WERI-Rb-1 (cell line): ENCODE results near the gene VPS13D.

ENCODE experiments used
- DNase-seq: peaks from one replicate; pipeline ENCODE4 v3.0.0-alpha.2; 2020
- H3K27ac ChIP-seq: fragments of 250-450 bp; sonication (Bioruptor Pico); 2 replicates; pipeline ENCODE4 v1.5.1; 2020; ENCODE audit warnings: mild to moderate bottlenecking, moderate library complexity
- H3K27me3 ChIP-seq: fragments of 250-450 bp; sonication (Bioruptor Pico); 2 replicates; pipeline ENCODE4 v1.5.1; 2021; ENCODE audit warnings: mild to moderate bottlenecking, low read depth, moderate library complexity; ENCODE audit not compliant: insufficient read depth, severe bottlenecking
- H3K36me3 ChIP-seq: fragments of 250-450 bp; sonication (Bioruptor Pico); 2 replicates; pipeline ENCODE4 v1.5.1; 2020; ENCODE audit warnings: mild to moderate bottlenecking, moderate library complexity
- H3K4me3 ChIP-seq: 2 replicates; pipeline ENCODE4 v1.5.1; 2011; ENCODE audit warnings: low read depth, mild to moderate bottlenecking, control low read depth, low read length
- H3K9me3 ChIP-seq: fragments of 250-450 bp; sonication (Bioruptor Pico); 2 replicates; pipeline ENCODE4 v1.5.1; 2021; ENCODE audit warnings: mild to moderate bottlenecking, moderate library complexity; ENCODE audit not compliant: severe bottlenecking
- CTCF ChIP-seq: IDR thresholded peaks from 2 replicates; pipeline ENCODE4 v1.5.1; 2011; ENCODE audit warnings: low read depth, mild to moderate bottlenecking, control low read depth, inconsistent platforms, low read length

VPS13D gene

GRCh38 chr1:12524266-12524665, 294.4 kb downstream of the VPS13D start:
- no peaks in the 10 kb centered on the region for H3K9me3 ChIP-seq
- no peak overlapping the region for H3K27ac ChIP-seq
- H3K27me3 ChIP-seq: no peaks in the 10 kb centered on the region
- no peak for TF ChIP-seq CTCF
- no peak for DNase-seq
- H3K4me3 ChIP-seq: no peak overlapping the region
- H3K36me3 ChIP-seq: no peaks in the 10 kb centered on the region

- Histone ChIP-seq H3K27me3 (no peaks in the 10 kb centered on the region), H3K36me3 (no peaks in the 10 kb centered on the region), H3K9me3 (peaks cover 2% of the 10 kb centered on the region), H3K4me3 (no peak overlapping the region), H3K27ac (no peak overlapping the region)
- DNase-seq: no peak
- TF ChIP-seq CTCF: no peak
Observed at GRCh38 chr1:12525311-12526181, 295.7 kb downstream of the VPS13D start.

- H3K27me3 ChIP-seq: no peaks in the 10 kb centered on the region
- DNase-seq: no peak
- H3K27ac ChIP-seq: no peak overlapping the region
- H3K36me3 ChIP-seq: no peaks in the 10 kb centered on the region
- peaks cover 2% of the 10 kb centered on the region for H3K9me3 ChIP-seq
- TF ChIP-seq CTCF: no peak
- no peak overlapping the region for H3K4me3 ChIP-seq
Observed at GRCh38 chr1:12527564-12527963, 297.7 kb downstream of the VPS13D start.

GRCh38 chr1:12528021-12528852, 298.4 kb downstream of the VPS13D start:
- TF ChIP-seq CTCF: no peak
- no peak for DNase-seq

GRCh38 chr1:12529640-12530174, 299.9 kb downstream of the VPS13D start:
- Histone ChIP-seq H3K27ac (no peak overlapping the region), H3K9me3 (peaks cover 2% of the 10 kb centered on the region), H3K4me3 (no peak overlapping the region), H3K36me3 (no peaks in the 10 kb centered on the region), H3K27me3 (no peaks in the 10 kb centered on the region)
- TF ChIP-seq CTCF: no peak
- no peak for DNase-seq

More at GRCh38 chr1:12528021-12528852, 298.4 kb downstream of the VPS13D start:
- H3K36me3 ChIP-seq: no peaks in the 10 kb centered on the region
- H3K4me3 ChIP-seq: no peak overlapping the region
- no peaks in the 10 kb centered on the region for H3K27me3 ChIP-seq
- H3K27ac ChIP-seq: no peak overlapping the region
- H3K9me3 ChIP-seq: peaks cover 2% of the 10 kb centered on the region
